Activated CD4-positive, alpha-beta T cell treated with anti-CD3 and anti-CD28 coated beads, Interleukin-2, amount 50 U/mL, for 1 hour (primary cell): ENCODE results near the gene STS.
A peak's percentile ranks its signal among the peaks of the same experiment; 100 is the strongest.

Experiments
- DNase-seq: peaks from one replicate; pipeline ENCODE4 v3.0.0-alpha.2; 2020

Gene STS

GRCh38 chrX:7147413-7147977 is at the start of gene STS:
Gene STS, plus strand, starts transcription at chrX:7147712. Its CDS starts 105,488 bp downstream, at chrX:7253200.
- DNase-seq: peak; percentile 15

GRCh38 chrX:7100022-7100421 is 47.5 kb upstream of the STS start:
- no peak for DNase-seq

DNA sequence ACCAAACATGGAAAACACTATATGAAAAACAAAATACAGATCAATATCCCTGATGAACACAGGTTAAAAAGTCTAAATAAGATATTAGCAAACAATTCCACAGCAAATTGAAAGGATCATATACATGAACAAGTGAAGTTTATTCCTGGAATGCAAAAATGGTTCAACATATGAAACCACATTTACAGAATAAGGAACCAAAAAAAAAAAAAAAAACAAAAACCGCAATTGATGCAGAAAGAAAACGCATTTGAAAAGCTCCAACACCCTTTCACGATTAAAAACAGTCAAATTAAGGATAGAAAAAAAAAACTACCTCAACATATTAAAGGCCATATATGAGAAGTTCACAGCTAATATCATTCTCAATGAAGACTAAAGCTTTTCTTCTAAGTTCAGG is 45.4 kb upstream of the STS start:
- no peak for DNase-seq

DNA sequence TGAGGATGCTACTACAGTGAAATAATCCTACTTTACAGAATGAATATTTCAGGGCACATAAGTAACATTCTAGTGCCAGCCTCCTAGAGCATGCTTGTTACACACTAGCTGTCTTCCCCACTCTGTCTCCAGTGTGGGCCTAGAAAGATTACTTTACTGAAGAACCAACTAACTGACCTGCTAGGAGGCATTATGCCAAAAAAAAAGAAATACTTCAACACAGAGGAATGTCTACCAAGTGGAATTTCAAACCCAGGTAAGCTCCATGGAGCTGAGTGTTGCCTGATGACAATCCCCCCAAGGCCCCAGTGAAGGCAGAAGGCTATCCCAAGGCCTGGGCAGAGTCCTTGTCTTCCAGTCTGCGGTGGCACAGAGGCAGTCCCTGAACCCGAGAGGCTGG is 40.9 kb upstream of the STS start:
- DNase-seq: no peak

GRCh38 chrX:7108030-7108429 is 39.5 kb upstream of the STS start:
- no peak for DNase-seq

GRCh38 chrX:7109049-7109531 is 38.4 kb upstream of the STS start:
- DNase-seq: no peak

DNA sequence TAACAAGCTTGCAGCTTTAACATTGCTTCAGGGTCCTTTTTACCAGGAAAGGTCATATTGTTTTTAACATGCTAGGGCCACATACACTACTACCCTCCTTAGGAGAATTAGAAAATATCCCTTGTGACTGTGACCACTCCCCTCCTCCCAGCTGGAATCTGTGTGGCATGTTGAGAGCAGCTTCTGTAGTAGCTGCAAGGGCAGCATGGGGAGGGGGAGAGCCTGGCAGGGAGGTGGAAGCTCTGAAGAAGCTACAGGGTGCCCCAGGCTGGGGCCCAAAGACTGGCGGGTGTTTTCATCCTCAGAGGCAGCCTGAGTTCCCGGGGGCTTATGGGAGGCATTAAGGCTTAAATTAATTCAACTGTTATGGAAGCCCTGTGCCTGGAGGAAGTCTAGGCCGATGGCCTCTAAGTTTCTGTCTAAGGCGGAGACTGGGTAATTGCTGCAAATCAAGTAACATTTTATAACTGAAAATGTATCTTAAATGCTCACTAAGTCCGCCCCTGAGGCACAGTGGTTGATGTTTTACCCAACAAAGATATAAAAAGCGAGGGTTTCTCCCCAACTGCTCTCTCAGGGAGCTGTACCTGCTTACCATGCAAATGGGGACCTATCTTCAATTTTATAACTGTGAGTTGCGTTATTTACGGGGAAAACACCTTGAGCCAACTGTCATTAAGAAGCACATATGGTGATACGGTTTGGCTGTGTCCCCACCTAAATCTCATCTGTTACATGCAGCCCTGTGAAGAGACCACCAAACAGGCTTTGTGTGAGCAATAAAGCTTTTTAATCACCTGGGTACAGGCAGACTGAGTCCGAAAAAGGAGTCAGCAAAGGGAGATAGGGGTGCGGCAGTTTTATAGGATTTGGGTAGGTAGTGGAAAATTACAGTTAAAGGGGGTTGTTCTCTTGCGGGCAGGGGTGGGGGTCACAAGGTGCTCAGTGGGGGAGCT is 37.4 kb upstream of the STS start:
- no peak for DNase-seq

DNA sequence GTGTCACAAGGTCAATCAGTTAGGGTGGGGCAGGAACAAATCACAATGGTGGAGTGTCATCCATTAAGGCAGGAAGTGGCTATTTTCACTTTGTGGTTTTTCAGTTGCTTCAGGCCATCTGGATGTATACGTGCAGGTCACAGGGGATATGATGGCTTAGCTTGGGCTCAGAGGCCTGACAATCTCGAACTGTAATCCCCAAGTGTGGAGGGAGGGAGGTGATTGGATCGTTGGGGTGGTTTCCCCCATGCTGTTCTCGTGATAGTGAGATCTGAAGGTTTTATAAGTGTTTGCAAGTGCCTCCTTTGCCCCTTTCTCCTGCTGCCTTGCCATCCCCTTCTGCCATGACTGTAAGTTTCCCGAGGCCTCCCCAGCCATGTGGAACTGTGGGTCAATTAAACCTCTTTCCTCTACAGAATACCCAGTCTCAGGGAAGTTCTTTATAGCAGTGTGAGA is 36.7 kb upstream of the STS start:
- DNase-seq: no peak

DNA sequence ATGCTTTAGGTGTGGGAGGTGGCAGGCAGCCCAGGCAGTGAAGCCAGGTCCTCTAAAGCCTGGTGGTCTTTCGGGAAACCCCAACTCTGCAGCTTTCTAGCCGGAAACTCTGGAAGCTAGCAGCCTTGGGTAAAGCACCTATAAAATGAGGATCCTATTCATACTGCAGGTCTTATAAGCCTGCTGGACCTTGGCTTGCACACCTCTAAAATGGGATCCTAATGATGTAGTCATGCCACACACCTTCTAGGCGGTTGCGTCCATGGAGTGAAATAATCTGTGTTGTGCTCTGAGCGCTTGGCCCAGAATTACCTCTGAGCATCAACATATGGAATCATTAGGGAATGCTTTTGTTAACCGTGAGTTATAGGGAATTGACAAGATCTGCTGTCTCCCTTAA is 36.0 kb upstream of the STS start:
- no peak for DNase-seq

DNA sequence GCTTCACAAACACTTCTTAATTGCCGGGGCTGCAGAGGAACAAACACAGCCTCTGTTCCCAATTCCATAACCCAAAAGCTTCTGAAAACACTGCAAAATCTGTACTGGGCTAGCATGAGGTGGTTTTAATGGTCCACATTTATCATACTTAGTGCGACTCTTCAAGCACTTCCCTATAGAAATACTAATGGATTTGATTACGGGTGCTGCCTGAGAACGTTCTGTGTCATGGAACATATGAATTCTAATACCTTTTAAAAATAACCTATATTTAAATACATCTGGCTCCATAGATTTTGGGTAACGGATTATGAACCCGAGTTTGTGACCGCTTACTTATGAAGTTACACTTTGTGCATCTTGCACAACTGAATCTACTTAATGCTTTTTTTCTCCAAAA is 35.4 kb upstream of the STS start:
- no peak for DNase-seq

GRCh38 chrX:7115557-7115956 is 32.0 kb upstream of the STS start:
- DNase-seq: no peak

- no peak for DNase-seq
Measured at GRCh38 chrX:7116081-7116480, 31.4 kb upstream of the STS start.

DNA sequence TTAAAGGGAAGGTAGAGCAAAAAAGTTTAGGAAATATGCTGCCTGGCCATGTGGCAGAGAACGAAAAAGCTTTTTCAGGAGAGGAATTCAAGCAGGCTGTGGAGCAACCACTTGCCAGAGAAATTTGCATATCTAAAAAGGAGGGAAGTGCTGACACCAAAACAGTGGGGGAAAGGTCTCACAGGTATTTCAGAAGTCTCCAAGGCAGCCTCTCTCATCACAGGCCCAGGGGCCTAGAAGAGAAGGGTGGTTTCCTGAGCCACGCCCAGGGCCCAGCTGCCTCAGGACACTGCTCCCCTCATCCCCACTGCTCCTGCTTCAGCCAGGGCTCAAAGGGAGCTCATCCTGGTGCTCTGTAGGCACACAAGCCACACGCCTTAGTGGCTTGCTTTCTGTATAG is 29.9 kb upstream of the STS start:
- no peak for DNase-seq

- DNase-seq: no peak
Measured at GRCh38 chrX:7119950-7120877, 27.3 kb upstream of the STS start.

GRCh38 chrX:7120878-7121219 is 26.7 kb upstream of the STS start:
- no peak for DNase-seq

DNA sequence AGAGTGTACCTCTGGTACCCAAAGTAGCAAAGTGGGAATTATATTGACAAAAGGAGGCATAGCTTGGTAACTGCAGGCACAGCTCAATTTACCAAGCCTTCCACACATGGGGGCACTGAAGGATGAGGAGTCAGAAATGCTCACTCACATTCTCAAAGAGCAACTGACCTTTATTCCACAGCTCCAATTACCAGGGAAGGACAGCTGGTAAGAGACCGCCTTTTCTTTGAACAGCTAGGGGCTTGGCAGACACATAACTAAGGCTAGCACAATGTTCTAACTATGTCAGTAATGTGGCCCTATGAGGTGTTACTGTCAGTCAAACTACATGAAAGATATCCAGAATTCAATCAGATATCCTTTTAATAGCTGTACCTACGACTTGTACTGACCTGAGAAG is 20.5 kb upstream of the STS start:
- DNase-seq: no peak

GRCh38 chrX:7131621-7132020 is 15.9 kb upstream of the STS start:
- no peak for DNase-seq

DNA sequence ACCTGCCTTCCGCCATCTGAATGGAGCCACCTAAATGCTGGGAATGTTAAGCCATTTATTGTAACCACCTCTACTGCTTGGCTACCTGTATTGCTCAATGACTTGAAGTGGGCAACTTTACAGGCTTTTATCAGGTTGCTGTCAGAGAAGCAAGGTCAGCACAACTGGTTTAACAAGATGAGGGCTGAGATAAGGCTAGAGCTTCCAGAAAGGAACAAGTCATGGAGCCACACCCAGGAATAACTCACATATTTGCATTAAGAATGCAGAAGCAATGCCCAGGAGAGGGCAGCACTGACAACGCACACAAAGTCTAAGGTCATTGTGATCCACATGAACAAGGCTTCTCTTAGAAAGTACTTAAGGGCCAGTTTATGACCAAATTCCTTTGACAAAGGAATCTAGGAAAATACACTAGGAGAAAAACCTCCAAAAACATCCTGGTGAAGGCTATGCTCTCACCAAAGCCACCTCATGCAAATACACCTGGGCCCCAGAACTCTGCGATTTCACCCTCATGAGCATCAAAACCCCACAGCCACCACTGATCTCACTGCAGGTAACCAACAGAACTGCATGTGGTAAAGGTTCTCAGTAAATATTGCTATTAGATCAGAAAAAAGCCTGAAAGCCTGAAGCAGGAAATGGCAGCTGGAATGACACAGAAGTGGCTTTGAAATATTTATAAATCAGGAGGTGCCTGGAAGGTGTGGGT is 15.0 kb upstream of the STS start:
- peak; percentile 18 for DNase-seq

DNA sequence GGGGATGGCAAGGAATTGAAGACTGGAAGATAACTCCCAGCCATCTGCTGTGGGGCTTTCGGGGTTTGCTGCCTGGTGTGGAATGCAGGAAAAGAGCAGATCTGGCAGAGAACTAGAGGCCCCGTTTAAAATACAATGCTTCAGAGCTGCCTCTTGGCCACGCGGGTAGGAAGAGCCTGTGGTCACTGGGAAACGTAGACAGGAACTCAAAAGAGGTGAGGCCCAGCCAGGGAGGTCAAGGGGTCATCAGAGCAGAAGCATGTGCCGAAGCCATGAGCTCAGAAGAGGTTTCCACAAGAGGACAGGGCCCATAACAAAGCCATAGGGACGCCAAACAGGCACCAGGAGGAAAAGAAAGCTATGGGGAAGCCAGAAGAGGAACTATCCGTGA is 14.5 kb upstream of the STS start:
- no peak for DNase-seq

DNA sequence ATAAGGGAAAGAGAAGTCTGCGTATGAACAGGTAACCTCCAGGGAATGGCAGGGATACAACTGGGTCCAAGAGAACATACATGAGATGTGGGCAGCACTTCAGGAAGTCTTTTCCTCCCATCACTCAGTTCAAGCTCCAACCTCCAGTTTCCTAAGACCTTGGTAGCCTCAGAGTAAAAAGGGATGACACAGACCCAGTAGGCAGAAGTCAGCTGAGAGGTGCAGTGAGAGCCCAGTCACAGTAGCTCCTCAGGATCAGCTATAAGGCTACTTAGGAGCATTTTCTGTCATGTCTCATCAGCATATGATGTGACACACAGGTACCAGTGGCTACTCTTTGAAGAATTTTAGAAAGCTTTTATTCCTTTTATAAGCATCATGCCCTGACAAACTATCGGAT is 12.5 kb upstream of the STS start:
- no peak for DNase-seq

GRCh38 chrX:7139202-7140081 is 8.1 kb upstream of the STS start:
- DNase-seq: no peak

DNA sequence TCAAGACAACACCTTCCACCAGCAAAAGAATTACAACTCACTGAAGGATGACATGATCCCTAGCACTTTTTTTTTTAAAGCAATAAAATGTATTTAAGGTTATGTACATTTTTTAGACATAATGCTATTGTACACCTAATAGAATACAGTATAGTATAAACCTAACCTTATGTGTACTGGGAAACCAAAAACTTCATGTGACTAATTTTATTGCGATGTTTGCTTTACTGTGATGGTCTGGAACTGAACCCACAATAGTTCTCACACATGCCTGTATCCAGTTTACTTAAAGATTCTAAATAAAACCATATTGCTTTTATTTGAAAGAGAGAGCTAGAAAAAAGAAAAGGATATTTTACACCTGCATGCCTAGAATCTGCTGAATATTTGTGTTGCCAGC is 4.4 kb upstream of the STS start:
- DNase-seq: no peak
